T-helper 1 cell treated with Interleukin-12 subunit alpha and Interleukin-12 subunit beta and Interleukin-4 antibody, amounts not matched to agents 30 ng/mL and 1 ng/mL, for 36 hours (primary cell): ENCODE data around the gene GORAB. TPM values are rescaled to one million over a fixed set of nuclear protein-coding genes. Genes with fewer than 3 reads are reported as not detected.

Experiments used
- intact Hi-C: fragments of 100-400 bp; cut with micrococcal nuclease; formaldehyde crosslinking; loops from one replicate; pipeline ENCODE4 v1.15.1; 2024
- total RNA-seq: library from RNA; stranded (reverse); gene quantifications from 2 replicates; pipeline ENCODE4 v1.2.3, GENCODE V29; 2022

The GORAB gene
- total RNA-seq, 1 donor from 2014 or later, result 13.8 TPM

DNA sequence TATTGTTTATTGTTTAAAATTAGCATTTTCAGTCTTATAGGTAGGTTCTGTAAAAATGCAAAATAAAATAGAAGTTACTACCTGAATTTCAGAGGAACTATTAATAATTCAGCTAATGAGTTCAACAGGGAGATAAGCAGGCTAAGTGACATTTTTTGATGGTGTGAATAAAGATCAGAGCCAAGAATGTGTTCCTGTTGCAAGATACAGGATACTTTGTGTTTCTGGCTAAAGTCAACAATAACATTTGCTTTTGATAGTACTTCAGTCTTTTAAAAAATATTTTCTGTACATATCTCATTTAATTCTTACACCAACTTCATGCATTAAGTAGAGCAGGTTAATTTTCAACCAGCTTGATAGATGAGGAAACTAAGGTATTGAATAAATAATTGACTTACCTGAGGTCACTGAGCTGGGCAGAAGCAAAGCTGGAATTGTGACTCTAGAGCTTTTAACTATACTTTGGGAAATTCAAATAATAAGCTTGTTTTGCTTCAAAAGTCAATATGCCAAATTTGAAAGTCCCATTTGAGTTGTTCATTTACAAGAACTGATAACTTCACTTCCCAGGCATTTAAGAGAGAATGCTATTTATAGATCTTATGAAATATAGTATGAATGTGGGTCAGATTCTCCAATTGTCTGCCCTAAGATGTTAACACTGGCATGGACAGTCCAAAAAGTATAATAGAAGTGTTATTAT lies 6.0 kb downstream of the GORAB start:
- intact Hi-C loops, result loop anchor here (10.0 kb wide), 2 partner anchors 953 to 1493 kb away; partner anchors contain the start of gene F5

DNA sequence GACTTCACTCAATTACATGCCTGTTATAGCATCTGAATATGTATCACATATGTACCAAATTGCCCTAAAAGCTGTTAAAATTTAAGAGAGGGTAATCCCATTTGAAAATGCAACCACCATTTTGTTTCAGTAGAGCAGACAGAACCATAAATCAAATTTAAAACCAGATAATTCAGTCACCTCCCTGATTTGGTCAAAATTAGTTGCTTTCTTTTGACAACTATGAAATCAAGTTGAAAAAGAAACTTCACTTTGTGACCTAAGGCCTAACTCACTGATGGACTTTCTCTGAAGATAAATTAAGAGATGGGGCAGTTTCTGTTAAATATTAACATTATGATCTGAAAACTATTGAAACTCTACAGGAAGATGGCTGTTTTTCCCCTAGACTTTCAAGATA lies 6.7 kb downstream of the GORAB start:
- intact Hi-C loops, result loop anchor here (10.0 kb wide), 2 partner anchors 954 to 1494 kb away; partner anchors contain the start of gene F5

DNA sequence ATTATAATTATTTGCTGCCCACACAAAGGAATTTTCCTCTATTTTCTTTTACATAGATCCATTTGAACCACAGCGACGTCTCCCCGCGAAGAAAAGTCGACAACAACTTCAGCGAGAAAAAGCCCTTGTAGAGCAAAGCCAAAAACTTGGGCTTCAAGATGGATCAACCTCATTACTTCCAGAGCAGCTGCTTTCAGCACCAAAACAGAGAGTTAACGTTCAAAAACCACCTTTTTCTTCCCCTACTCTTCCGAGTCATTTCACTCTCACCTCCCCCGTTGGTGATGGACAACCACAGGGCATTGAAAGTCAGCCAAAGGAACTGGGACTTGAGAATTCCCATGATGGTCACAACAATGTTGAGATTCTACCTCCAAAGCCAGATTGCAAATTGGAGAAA lies 7.2 kb downstream of the GORAB start:
- intact Hi-C loops, result loop anchor here (10.0 kb wide), 2 partner anchors 954 to 1494 kb away; partner anchors contain the start of gene F5

DNA sequence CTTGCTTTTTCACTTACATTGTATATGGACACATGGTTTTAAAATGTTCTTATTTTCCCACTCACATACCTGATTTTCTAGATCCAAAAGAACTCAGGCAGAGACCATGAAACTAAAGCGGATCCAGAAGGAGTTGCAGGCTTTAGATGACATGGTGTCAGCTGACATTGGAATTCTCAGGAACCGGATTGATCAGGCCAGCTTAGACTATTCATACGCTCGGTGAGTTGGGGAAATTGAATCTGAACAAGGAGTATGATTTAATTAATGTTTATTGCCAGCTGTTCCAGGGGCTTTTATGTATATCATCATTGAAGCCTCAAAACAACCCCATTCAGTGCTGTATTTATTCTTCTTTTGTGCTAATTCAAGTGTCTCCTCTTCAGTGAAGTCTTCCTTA lies 12.7 kb downstream of the GORAB start:
- intact Hi-C loops, result no loop called here

DNA sequence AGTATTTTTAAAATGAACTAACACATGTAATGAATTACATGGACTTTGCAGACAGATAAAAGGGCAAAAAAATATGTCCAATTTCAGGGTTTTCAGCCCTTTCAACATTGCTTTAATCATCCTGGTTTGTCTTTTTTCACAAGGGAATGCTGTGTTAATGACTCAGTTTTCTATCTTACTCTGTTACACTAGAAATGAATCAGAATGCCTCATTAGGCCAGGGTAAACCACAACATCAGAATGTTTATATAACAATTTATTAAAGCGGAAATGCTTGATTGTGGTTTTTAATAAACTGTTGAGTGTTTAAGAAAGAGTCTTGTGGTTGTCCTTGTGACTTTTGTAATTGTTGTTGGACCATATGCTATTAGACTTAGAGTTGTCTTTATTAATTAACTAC lies 13.5 kb downstream of the GORAB start:
- intact Hi-C loops, result no loop called here

DNA sequence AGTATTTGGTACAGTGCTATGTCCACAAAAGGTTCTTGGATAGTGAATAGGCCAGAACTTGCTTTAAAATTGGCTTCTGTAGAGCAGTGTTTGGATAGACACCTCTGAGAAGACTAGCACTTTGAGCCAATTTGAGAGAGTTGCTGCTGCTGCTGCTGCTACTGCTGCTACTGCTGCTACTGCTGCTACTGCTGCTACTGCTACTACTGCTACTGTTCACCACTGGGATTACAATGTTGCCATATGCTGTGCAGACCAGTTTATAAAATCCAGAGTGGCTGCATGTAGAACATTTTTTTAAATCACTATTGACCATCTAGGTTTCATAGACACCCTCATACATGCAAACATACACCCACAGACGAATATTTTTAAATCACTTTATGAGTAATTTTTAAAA lies 15.3 kb downstream of the GORAB start:
- intact Hi-C loops, result no loop called here

DNA sequence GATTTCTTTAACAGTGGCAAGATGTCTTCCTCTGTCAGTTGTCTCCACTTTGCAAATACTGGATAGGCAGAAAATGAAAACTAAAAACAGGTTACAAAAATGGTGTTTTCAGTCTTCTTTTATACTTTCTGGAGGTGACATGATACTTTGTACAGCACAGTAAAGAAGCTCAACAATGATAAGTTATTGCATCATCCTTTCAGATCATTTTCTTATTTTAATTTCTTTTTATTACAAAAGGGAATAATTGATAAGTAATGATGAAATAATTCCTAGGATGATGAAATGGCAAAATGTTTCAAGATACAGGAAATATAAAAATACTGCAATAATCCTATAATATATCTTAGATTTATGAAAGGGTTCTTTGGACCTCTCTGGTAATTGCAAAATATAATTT lies 16.5 kb downstream of the GORAB start:
- intact Hi-C loops, result no loop called here

DNA sequence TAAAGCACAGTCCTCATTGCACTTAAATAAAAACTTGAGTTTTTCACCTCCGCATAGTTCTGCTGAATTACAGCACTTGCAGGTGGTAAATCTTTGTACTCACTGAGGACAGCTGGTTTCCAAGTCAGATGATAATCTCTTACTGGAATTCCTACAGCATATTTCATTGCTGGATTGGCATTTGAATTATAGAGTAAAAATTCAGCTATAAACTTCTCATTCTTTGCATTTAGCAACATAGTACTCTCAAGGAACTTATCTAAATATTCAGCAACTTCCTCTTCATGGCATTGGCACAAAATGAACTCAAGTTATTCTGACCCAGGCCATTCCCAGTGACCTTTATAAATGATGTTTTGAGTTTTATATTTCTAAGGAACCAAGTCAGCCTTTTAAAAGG lies 23.4 kb downstream of the GORAB start:
- intact Hi-C loops, result no loop called here

DNA sequence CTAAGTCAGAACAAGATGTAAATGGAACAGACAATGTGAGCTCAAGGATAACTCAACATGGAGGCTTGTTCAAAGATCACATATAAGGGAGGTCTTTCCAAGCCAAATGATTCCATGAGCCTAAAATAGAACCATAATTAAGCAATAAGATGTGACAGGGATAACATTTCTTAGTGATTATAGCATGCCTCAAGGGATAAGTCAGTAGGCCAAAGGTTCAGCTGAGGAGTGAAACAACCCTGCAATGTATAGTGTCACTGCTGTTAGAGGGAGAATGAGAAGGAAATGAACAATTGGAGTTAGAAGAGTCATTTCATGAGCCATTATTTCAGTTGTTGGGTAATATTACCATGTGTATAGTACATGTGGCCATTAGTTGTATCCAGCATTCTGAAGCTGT lies 25.0 kb downstream of the GORAB start:
- intact Hi-C loops, result no loop called here

DNA sequence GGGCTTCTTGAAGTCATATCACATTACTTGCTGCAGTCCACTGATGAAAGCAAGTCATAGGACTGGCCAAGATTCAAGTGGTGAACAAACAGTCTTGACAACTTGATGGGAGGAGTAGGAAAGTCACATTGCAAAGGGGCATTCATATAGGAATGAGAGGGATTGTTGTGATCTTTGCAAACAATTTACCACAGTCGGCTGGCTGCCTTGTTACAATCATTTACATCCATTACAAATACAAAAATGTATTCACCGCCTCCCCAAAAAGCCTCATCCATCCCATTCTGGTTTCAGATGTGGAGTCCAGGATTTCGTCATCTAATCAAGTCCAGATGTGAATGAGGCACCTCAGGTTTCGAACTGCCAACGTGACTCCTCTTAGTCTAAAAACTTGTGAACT lies 26.8 kb downstream of the GORAB start:
- intact Hi-C loops, result no loop called here

DNA sequence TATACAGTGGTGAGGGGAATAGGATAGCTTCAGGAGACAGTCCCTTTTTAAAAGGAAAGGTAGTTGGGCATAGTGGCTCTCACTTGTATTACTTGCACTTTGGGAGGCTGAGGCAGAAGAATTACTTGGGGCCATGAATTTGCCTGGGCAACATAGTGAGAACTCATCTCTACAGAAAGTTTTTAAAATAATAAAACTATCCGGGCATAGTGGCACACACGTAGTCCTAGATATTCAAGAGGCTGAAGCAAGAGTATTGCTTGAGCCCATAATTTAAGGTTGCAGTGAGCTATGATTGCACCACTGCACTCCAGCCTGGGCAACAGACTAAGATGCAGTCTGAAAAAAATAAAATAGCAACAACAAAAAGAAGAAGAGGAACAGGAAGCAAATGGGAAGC lies 27.2 kb downstream of the GORAB start:
- intact Hi-C loops, result no loop called here

DNA sequence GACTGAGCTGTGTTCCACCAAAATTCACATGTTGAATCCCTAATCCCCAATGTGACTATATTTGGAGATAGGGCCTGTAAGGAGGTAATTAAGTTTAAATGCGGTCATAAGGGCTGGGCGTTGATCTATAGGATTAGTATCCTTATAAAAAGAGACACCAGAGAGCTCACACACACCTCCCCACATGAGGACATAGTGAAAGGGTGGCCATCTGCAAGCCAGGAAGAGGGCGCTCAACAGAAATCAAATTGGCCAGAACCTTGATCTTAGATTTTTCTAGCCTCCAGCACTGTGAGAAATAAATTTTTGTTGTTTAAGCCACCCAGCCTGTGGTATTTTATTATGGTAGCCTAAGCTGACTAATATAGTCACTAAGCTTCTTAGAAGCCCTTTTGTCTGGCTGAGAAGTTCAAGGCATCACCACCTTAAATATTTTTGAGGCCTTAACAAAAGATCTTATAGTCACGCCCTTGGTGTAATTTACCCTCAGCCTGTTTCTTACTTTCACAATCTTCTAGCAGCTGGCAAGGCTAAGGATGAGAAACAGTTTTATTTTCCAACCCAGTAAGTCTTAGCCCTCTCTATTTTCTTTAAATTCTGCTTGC lies 28.8 kb downstream of the GORAB start:
- intact Hi-C loops, result no loop called here

DNA sequence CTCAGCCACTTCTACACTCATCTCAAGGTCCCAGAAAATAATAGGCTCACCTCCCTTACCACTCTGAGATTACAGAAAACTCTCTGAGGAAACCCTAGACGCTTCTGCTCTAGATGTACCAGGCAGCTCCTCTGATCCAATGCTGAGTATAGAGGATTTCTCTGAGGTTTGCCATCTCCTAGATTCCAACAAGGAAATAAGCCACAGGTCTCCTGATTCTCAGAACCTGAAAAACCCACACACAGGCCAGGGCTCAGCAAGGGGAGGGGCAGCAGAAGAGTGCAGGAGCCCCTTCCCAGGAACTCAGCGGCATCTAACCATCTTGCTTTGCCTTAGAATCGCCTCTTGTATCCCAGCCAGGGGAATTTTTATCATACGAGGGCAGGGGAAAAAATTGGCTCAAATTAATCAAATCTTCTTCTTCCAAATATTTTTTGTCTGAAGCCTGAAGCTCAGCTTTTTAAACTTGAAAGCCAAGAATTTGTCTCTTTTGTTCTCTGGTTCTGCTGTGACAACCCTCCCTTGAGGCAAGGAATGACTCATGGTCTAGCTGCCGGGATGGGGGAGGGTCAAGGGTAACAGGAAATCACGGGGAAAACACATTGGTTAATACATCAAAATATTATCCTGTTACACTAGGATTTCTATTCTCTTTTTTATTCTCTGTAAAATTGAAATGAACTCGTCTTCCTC lies 30.8 kb downstream of the GORAB start:
- intact Hi-C loops, result loop anchor here (1.0 kb wide), 1 partner anchor 30 kb away; the partner anchor contains the start of gene GORAB

DNA sequence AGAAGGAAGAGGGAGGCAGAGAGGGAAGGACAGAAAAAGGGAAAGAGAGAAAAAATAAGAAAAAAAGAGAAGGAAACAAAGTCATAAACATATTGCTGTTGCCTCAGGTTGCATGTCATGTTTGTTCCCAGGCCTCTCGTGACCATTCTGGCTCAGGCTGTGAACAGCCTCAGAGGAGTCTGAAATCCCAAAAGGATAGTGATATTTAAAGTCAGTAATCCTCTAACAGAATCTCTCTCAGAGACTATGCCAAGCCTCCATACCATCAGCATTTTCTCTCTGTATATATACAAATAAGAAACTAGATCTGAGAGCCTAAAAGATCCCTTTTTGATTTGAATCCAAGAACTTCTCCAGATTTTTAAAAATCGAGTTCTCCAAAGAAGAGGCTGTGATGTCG lies 35.2 kb downstream of the GORAB start:
- intact Hi-C loops, result no loop called here

DNA sequence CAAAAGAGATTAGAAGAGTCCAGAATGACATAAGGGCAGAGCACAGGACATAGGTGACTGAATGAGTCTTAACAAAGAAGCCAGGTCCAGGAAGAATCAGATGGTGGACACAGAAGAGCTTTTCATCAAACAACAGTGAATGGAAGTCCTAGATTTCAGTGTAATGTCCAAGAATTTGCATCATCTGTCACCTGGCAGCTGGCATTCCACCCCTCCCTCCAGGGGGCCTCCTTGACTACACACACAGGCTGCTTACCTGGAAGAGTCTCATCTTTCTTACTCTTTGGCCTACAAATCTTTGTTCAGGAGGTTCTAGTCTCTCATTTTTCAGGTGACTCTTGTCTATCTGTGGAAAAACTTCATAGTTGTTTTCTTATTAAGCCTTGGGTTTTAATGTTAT lies 36.2 kb downstream of the GORAB start:
- intact Hi-C loops, result no loop called here

DNA sequence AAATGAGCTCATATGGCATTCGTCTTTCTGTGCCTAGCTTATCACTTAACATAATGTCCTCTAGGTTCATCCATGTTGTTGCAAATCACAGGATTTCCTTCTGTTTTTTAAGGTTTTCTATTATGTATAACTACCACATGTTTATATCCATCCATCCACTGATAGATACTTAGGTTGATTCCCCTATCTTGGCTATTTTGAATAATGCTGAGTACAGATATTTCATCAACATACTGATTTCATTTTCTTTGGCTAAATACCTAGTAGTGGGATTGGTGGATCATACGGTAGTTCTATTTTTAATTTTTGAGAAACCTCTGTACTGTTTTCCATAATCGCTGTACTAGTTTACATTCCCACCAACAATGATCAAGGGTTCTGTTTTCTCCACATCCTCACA lies 45.0 kb downstream of the GORAB start:
- intact Hi-C loops, result no loop called here

DNA sequence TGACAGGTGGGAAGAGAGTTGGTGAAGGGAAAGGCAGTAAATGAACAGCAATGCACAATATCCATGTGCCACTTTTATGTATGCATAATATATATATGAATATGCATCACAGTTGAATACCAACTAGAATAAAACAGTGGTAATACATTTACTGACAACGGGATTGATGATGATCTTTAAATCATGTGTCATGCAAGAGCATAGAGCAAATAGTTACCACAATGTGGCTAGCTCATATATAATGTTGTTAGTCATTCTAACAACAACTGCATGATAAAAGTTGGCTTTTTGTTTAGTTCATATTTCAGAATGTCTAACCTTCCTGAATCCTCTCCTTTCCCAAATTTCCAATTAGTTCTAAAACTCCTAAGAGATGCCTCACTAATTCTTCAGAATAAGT lies 46.4 kb downstream of the GORAB start:
- intact Hi-C loops, result no loop called here

DNA sequence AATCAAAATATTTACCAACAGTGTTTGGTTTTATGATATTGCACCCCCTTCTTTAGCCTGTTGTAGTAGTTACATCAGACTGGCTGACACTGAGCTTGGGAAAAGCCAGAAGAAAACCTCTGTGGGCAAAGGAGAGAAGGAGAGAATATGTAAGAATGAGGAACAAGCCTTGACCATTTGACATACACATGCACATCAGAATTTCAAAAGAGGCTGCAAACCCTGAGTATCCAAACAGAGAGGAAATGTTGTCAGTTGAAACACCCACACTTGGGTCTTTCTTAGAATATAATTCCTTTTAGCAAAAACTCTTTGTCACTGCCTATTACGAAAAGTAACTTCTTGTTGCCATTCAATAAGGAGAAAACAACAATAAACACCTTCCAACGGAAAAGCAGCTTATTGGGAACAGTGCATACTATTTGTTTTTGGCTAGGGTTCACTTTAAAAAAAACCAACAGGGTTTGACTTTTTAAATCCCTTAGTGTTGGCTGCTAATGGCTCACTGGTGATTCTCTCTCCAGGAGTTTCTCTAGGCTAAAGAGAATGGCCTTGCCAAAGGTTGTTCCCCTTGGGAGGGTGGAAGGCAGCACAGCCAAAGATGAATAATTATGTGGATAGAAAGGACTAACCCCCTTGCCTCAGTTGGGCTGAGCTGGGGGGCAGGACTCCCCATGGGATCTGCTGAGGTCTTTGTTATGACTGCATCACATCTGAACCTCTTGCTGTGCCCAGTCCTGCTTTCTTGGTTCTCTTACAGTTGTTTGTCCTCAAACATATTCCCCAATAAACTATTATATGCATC lies 48.9 kb downstream of the GORAB start:
- intact Hi-C loops, result no loop called here

DNA sequence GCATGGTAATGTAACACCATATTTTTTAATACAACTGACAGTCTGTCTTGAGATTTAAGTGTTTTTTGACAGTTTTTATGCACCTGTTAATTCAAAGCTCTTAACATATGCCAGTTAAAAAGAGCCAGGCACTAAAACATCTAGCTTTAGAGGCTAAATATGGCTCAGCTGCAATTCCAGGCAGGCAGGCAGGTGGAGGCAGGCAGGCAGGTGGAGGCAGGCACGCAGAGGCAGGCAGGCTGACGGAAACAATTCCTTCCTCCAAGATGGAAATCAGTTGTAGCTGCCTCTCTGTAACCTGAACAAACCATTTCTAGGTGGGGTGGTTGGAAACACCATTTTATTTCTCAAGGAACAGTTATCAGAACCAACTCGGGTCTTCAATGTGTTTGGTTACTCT lies 51.2 kb downstream of the GORAB start:
- intact Hi-C loops, result no loop called here

DNA sequence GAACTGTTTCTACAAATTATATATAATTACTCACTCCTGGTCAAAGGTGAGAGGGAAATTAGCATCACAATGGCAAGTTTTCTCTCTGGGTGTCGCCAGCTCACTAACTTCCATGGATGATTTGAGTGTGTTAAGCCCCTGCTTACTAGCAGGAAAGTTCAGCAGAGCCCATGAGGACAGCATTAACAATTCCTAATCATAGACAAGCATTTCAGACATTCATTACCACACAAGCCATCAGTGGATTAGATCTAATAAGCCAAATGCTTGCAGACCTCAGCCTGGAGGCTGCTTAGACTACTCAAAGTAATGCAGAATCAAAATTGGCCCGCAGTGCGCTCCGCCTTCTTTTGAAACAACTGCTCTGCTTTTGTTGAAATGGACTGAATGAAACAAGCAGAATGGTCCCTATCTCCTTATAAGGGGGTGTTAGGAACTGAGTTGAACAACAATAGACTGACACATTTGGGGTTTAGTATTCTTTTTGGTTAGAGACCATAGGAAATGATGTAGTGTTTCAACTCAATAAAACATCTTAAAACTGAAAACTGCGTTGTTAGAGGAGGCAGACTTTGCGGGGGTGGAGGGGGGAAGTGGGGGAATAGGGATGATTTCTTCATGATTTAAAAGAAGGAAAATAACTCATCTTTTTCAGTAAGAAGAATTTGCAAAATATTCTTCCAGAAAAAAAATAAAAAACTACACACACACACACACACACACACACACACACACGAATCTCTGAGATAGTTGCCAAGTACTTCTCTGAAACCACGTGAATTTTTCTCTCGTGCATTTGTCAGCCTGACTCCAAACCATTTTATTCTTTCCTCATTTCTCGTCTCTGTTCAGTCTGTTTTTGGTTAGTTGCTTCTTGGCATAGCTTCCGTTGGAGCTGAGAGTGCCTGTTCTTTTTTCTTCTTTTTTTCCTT lies 54.6 kb downstream of the GORAB start:
- intact Hi-C loops, result no loop called here

DNA sequence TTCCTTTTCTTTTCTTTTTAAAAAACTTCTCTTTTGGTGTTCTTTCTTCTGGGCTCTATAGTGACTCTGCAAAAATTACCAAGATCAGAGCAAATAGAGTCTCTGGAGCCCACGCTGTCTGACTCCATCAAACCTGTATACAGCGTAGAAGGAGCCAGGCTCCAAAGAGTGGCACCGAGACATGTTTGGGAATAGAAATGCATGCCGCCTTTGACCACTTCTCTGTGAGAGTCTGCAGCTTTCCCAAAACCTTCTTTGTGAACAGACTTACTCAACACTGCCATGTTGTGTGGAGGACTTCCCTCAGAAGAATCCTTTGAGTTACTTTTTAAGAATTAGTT lies 55.3 kb downstream of the GORAB start:
- intact Hi-C loops, result no loop called here
